DMS79 (cell line): ENCODE measurements around the gene MAP7.
"Not testable (repeated sequence)": the region's sequence is repeated elsewhere in the genome, so short reads cannot be mapped to it uniquely, and the experiment has no call there.

Experiments used
- DNase-seq: peaks from one replicate; lab custom pipeline; 2025; lab: John Stamatoyannopoulos, UW

MAP7 gene

DNA sequence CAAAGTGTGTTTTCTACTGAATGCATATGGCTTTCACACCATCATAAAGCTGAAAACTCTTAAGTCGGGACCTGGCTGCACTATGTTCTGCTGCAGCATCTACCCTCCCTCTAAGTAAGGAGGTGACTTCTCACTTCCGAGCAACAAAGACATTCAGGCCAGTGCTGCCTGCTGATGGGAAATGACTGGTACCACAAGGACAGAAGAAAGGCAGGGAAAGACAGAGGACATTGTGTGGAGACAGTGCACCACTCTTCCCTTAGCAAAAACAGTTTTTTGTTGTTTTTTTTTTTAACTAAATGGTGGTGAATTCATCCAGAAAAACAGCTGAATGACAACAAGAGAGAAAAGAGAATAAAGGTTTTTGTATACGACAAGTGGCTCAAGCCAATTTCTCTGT is 81.5 kb downstream of the MAP7 start:
- DNase-seq: no peak

DNA sequence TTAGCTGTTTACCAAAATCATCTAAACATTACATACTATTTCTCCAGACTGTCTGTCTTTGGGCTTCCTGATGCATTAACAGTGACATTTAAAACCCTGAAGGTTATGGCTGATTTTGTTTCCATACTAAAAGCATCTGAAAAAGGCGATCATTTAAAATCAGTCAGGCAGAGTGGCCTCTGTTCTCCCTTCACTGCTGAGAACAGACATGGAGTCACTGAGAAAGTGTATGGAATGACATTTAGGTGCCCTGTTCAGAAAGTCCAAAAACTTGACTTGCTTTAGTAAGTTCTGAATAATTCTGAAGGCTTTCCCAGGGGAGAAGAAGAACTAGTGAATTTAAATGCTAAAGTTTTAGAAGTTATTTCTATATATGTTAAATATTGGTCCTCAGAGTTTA is 83.0 kb downstream of the MAP7 start:
- no peak for DNase-seq

DNA sequence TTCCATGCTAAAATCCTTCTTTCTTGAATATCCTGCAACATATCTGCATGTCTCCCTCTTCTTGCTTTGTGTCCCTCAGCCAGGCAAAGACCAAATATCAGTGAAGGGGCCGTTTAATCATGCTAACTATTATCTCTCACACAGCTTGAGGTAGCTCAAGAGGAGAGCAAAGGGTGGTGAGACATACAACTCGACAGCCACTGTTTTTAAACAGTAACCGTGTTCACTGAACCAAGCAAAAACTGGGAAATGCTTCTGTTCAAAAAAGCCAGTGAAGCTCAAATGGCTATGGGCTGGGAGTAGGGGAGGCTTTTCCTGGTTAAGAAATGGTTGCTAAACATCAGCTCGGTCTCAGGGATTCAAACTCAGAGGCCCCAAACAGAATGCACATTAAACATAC is 83.4 kb downstream of the MAP7 start:
- peak; percentile 32 for DNase-seq

DNA sequence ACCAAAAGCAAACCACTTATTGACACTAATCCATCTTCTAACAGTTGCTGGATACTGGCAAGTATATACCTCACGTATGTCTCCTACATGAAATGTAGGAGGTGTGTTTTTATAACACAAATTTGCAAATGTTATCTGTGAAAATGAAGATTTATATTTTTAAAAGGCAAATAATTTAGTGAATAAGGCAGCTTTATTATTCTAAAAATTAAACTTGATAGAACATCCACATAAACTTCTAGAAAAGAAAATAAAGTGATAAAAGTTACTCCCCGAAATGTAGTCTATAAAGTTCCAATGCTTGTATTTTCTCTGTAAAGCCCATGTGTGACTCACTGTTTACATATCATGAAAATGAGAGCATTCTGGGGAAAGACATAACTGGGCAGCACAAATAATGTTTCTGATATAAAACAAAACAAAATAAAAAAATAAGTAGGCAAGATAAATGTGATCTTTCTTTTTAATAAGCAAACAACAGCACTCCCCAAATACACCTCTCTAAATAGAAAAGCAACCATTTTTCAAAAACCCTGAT is 84.4 kb downstream of the MAP7 start:
- no peak for DNase-seq

DNA sequence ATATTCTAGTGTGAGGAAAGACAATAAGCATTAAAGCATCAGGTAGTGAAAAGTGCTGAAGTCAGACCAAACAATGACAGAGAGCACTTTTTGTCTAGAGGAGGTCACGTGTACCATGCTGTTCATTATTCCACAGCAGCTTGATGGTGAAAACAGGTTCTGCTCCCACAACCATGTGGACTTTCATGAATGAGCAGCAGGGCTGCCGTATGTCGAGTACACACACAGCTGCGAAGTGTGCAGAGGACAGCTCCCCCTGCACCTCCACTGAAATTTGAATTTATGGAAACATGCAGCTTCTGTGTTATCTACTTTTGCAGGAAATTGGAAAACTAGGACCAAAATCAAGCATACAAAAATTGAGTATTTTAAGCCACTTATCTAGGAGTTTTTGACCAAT is 85.3 kb downstream of the MAP7 start:
- DNase-seq: no peak

DNA sequence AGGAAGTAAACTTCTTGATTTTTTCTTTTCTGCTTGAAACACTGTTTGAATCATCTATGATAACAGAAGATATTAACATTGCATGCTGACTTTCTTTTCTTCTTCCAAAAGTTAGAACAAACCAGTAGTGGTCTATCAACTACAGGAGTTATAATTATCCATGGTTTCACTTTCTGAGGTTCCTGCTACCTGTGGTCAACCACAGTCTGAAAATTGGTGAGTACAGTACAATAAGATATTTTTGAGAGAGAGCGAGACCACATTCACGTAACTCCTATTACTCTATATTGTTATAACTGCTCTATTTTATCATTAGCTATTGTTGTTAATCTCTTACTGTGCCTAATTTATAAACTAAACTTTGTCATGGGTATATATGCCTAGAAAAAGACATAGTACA is 86.1 kb downstream of the MAP7 start:
- no peak for DNase-seq

DNA sequence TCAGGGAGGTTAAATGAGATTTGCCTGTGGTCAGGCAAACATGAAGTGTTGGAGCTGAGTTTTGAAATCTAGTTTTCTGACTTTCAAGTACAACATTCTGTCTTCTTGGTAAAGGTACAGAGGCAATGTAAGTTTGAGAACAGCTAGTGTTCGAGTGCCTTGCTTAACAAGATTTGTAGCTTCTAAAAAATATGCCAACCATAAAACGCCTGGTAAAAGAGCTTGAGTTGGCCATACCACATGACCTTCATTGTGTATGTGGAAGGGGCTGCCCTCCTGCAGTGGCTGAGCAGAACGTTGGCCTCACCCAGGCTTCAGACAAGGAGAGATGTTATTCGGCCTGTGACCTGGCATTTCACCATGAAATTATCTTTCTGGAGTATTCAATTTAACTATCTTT is 86.5 kb downstream of the MAP7 start:
- no peak for DNase-seq

DNA sequence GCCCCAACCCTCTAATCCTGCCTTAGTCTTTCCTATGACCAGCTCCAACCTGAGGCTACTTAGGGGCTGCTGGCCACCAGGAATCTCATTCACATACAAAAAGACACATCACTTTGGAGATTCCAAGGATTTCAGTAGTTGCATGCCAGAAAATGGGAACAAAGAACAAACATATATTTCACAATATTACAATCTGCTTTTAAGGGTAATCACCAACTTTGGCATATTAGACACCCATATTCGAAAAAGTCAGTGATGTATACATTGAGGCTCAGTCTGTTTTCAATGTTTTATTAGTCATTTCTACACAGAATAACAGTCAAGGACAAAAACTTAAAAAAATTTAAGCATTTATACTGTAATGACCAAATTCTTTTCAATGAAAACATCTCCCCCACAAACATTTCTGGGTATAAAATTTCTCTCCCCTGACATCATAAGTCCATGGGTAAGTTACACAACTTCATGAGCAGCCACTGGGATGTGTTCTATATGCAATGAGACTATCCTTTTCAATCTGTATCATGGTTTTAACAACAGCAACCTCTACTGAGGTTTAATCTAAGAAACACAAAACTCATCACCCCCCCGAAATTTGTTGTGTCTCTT is 103.5 kb downstream of the MAP7 start:
- no peak for DNase-seq

DNA sequence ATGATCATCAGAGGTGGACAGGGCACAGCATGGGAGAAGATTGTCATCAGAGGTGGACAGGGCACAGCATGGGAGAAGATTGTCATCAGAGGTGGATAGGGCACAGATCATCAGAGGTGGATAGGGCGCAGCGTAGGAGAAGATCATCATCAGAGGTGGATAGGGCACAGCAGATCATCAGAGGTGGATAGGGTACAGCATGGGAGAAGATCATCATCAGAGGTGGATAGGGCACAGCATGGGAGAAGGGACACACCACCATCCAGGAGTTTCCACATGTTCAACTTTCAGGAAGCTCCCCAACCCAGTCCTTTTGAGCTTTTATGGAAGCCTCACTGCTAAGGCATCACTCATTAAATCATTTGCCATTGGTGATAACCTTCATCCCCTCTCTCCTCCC is 104.1 kb downstream of the MAP7 start:
- DNase-seq: no peak

DNA sequence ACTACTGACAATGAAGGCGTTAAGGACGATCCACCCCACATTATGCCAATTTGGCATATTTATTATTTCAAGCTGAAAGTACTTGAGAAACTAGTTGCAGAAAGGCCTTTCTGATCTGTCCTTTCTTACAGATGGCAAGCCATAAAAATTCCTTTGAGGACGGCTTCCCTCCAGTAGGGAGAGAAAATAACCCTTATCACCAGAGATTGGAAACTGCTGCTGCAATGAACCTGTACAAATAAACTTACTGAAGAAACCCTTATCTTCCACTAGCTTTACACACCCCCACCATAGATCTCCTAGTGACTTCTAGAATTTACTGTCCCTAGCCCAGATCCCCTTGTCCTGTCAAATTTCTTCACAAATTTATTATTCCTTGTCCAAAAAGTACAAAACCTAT is 105.2 kb downstream of the MAP7 start:
- DNase-seq: no peak

DNA sequence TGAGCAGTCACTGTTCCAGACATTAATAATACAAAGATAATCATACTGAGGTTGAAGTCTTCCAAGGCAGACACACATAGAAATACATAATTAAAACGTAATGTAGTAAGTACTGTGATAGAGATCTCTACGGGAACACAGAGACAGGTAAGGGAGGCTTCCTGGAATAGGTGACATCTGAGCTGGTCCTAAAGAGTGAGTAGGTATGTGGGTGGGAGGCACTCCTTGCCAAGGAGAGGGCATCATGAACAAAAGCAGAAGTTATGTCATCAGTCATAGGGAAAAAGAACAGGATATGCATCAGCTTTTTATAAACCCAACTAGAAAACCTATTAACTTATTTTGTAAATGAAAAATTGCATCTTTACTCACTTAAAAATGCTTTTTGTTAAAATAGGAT is 110.0 kb downstream of the MAP7 start:
- DNase-seq: no peak

DNA sequence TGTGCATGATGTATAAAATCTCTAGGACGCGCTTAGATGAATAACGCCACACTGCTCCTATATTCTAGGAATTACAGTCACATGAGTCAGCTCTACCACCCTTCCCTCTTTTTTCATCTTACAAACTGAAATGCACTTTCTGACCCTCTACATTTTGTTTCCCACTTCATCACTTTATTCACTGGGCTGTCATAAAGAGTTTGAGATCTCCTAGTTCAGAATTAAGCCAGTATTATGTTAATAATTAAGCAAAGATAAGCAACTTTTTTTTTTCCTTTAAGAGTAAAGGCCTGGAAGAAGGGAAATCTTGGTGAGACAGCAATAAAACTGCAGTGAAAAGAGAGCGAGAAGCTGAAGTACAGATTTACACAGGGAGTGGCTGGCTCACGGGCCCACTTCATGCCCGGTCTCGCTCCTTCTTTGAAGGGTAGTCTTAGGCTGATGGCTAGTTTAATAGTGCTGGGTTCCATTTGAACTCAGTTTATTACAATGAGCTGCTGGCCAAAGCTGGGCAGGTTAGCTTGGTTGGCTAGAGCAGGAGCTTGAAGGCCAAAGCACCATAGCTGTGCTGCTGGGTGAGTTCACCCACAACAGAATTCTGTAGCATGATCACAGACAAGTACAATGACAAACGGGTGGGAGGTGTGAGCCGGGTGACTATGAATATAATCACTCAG is 110.6 kb downstream of the MAP7 start:
- DNase-seq: no peak

DNA sequence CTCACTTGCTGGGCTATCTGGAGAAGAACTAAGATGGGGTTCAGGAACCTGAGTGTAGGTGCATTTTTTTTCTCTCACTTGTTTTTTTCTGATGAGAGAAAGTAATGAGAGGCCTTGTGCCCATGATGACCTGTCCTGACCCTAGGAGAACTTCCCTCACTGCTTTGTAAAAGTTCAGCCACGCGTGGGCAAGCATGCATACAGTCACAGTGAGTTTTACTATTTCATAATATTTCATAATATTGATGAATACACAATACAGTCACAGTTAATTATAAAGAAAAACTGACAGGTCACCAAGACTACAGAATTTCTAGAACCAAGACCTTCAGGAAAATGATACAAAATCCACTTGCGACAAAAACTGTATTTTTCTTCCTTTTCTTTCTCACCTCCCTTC is 111.8 kb downstream of the MAP7 start:
- no peak for DNase-seq

DNA sequence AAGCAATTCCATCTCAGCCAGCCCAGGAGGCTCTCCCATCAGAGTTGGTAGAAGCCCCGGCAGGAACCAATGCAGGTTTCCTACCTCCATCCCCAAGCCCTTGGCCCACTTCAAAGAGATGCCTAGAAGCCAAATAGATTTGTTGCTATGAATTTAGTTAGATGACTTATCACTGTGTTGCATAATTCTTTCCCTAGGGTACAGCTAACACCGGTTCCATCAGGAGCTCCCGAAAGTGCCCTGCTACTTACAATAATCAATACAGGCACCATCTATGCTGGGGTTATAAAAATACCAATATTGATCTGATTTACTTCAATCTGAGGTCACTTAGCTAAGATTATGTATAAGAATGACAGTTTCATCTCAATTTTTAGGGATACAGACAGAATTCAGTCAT is 113.0 kb downstream of the MAP7 start:
- no peak for DNase-seq

DNA sequence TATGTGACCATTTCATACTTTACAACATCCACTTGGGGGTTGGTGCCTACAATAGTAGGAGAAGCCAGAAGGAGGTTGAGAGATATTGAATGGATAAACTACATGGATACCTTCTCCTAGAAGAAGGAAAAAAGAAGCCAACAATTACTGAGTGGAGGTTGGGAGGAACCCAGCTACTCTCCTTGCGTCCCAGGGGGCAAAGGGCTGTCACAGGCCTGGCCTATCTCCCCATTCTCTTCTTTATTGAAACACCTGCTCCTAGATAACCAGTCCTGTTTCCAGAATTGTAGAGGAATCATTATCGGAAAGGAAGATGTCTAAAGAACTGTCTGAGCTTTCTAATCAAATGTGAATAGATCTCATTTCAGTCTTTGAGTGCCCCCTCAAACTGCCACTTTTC is 115.1 kb downstream of the MAP7 start:
- no peak for DNase-seq

DNA sequence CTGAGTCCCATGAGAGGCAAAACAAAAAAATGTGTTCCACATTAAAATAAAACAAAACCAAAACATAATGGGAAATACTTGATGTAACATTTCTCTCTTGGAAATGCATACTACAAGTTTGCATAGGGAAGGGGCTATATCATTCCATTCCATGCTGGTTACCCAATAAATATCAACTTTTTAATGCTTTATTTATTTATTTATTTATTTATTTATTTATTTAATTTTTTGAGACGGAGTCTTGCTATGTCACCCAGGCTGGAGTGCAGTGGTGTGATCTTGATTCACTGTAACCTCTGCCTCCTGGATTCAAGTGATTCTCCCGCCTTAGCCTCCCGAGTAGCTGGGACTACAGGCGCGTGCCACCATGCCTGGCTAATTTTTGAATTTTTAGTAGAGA is 118.9 kb downstream of the MAP7 start:
- not testable (repeated sequence) for DNase-seq

DNA sequence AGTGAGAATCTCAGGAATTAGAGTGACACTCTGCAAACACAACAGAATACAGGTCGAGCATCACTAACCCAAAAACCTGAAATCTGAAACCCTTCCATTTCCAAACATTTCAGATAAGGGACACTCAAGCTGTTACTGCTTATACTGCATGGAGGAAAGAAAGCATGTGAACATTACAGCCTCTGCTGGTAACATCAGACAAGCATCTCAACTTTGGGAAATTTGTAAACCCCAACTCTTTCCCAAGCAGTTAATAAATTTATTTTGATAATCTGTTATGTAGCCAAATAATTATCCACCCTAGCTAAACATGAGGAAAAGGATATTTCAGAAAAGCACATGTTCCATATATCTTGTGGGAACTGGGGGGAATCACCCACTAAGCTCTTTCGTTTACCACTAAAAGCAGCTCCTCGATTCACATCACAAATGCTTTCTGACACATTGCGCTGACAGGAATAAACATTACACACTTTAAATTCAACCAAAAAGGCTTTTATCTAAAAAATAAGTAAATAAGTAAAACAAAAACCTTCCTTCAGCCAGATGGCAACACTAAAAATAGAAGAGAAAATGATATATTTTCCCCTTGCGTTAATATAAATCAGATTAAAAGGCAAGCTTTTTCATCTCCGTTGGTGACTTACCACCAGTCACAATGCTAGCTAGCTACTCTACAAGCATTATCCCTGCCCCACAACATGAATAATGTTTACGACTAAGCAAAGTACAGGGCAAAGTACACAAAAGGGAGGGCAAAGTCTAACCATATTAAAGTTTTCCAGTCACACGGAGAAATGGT is 120.8 kb downstream of the MAP7 start:
- DNase-seq: no peak

DNA sequence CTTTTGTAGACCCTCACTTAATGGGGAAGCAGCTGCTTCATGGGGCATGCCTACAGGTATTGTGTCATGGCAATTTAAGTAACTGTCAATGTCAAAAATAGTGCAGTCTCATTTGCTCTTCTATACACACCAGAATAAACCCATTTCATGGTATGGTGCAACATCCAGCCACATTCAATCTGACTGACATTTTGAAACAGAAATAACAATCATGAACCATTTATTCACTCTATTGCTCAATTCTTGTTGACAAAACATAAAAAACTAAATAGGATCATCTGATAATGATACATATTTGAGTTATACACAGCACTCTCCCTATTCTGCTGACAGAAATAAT is 122.9 kb downstream of the MAP7 start:
- DNase-seq: no peak

DNA sequence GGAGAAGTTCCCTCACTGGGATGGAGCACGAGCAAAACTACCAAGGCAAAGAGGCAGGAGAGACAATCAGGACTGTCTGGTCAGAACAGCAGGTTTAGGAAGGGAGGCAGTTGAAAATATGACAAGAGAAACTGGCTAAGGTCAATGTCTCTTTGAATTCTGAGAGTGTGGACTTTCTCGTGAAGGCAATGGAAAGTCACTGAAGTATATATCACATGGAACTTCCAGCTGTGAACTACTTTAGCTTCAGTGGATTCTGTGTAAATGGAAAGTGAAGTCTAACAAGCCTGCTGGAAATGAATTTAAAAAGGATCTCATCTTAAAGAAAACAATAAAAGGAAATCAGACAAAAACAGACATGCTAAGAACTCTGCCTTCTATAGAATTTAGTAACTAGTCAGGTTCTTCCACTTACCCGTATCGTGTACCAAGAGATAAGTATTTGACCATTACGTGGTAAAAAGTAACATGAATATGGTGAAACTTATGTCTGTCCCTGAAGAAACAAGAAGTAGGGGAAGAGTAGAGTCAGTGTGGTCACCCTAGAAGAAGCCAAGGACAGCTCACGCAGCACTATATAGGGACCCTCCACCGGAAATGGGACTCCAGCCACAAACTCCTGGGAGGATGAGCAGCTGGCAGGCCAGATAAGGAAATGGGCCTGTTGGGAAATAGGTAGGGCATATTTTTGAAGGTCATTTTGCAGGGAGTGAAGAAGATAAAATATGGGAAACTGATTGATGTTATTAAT is 123.4 kb downstream of the MAP7 start:
- no peak for DNase-seq

DNA sequence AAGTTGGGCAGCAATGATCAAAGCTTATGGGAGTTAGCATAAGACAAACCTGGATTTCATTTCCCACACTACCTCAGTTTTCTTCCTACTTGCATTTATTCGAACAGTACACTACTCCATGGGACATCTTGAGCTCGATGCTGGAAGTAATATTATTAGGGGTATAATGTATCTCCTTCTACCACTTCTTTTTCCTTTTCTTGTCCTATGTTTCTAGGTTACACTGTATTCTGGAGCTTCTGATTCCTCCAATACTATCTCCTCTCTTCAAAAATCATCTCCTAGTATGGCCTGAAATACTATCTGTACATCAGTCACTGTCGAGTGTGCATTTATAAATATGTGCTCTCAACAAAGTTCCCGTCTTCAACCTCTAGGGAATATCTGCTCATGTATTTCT is 124.4 kb downstream of the MAP7 start:
- no peak for DNase-seq

DNA sequence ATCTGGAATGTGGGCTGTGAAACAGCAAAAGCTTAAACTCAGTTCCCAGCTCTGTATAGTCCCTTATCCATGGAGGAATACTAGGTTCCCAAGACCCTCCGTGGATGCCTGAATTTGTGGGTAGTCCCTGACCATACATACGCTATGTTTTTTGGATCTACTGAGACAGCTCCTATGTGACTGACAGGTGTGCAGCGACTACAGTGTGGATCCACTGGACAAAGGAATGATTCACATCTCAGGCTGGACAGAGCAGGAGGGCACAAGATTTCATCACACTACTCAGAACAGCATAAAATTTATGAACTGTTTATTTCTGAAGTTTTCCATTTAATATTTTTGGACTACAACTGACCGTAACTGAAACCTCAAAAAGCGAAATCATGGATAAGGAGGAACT is 125.3 kb downstream of the MAP7 start:
- DNase-seq: no peak

DNA sequence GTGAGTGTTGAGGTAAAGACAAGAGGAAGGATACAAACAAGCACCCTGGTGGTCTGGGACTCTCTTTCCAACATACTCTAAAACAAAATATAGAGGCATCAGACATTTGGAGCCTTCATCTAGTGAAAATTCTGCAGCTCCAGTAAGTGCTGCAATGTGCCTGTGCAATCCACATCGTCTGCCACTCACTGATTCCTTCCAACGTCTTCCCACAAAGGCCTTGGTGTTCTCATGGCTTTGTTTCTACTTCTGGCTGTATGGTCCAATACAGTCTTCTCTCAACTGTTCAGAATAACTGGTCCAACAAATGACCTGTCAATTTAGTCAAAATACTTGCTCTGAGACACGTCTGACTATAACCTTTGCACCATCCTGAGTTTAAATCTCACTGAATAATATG is 125.8 kb downstream of the MAP7 start:
- DNase-seq: no peak
